GM18505 (cell line): ENCODE measurements around the gene ATXN2.

Experiments
- ATAC-seq: cut with Tn5 transposase; IDR thresholded peaks from one replicate; pipeline ENCODE4 v1.9.1; 2021; ENCODE audit not compliant: unreplicated experiment
- POLR2A ChIP-seq: IDR thresholded peaks from 4 replicates; pipeline ENCODE4 v1.6.1; 2011; ENCODE audit warnings: borderline replicate concordance; ENCODE audit not compliant: insufficient read depth, insufficient read length; ENCODE audit errors: extremely low read depth

Gene ATXN2

GRCh38 chr12:111444314-111444924, 154.7 kb downstream of the ATXN2 start:
- peak; percentile 37 for ATAC-seq
- TF ChIP-seq POLR2A: no peak

GRCh38 chr12:111443586-111443985, 155.5 kb downstream of the ATXN2 start:
- TF ChIP-seq POLR2A: peak; percentile 16
- ATAC-seq: no peak

GRCh38 chr12:111443086-111443485, 156.0 kb downstream of the ATXN2 start:
- no peak for TF ChIP-seq POLR2A
- no peak for ATAC-seq

- no peak for ATAC-seq
- TF ChIP-seq POLR2A: no peak
These were observed 156.6 kb downstream of the ATXN2 start for GRCh38 chr12:111442301-111443045.

GRCh38 chr12:111441107-111441928, 157.8 kb downstream of the ATXN2 start:
- TF ChIP-seq POLR2A: no peak
- ATAC-seq: no peak

- ATAC-seq: no peak
- no peak for TF ChIP-seq POLR2A
These were observed 158.5 kb downstream of the ATXN2 start for GRCh38 chr12:111440631-111441030.

GRCh38 chr12:111440152-111440551, 159.0 kb downstream of the ATXN2 start:
- no peak for TF ChIP-seq POLR2A
- no peak for ATAC-seq

GRCh38 chr12:111439657-111440151, 159.4 kb downstream of the ATXN2 start:
- ATAC-seq: no peak
- no peak for TF ChIP-seq POLR2A

GRCh38 chr12:111438481-111438880, 160.6 kb downstream of the ATXN2 start:
- no peak for ATAC-seq
- no peak for TF ChIP-seq POLR2A

- no peak for ATAC-seq
- peak; percentile 9 for TF ChIP-seq POLR2A
These were observed 161.2 kb downstream of the ATXN2 start for GRCh38 chr12:111437816-111438454.

GRCh38 chr12:111436811-111437210, 162.3 kb downstream of the ATXN2 start:
- ATAC-seq: no peak
- TF ChIP-seq POLR2A: no peak

- no peak for ATAC-seq
- no peak for TF ChIP-seq POLR2A
These were observed 162.8 kb downstream of the ATXN2 start for GRCh38 chr12:111436266-111436665.

- no peak for TF ChIP-seq POLR2A
- no peak for ATAC-seq
These were observed 163.4 kb downstream of the ATXN2 start for GRCh38 chr12:111435661-111436201.
